ENCODE measurements around the gene FOXD1.
"Not testable (repeated sequence)": the region's sequence is repeated elsewhere in the genome, so short reads cannot be mapped to it uniquely, and the experiment has no call there.

DNA sequence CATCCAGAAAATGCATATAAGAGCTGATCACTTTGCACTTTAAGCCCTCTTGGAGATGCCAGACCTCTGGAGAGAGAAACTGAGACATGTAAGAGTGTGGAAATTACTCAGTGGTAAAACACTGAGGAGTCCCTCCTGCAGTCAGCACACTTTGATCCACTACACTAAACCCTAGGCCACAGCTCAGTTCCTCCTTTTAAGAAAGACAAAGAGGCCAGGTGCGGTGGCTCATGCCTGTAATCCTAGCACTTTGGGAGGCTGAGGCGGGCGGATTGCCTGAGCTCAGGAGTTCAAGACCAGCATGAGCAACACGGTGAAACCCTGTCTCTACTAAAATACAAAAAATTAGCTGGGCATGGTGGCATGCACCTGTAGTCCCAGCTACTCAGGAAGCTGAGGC, 38.7 kb upstream of the FOXD1 start:
- TF ChIP-seq, protein P1, sequence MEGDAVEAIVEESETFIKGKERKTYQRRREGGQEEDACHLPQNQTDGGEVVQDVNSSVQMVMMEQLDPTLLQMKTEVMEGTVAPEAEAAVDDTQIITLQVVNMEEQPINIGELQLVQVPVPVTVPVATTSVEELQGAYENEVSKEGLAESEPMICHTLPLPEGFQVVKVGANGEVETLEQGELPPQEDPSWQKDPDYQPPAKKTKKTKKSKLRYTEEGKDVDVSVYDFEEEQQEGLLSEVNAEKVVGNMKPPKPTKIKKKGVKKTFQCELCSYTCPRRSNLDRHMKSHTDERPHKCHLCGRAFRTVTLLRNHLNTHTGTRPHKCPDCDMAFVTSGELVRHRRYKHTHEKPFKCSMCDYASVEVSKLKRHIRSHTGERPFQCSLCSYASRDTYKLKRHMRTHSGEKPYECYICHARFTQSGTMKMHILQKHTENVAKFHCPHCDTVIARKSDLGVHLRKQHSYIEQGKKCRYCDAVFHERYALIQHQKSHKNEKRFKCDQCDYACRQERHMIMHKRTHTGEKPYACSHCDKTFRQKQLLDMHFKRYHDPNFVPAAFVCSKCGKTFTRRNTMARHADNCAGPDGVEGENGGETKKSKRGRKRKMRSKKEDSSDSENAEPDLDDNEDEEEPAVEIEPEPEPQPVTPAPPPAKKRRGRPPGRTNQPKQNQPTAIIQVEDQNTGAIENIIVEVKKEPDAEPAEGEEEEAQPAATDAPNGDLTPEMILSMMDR (IDR thresholded peaks at IDR 0.05): not testable (repeated sequence)
- TF ChIP-seq EP300 (IDR thresholded peaks at IDR 0.05): not testable (repeated sequence)
